WTC11 (cell line): ENCODE measurements around the gene C9orf50. TPM values are rescaled to one million over a fixed set of nuclear protein-coding genes. Genes with fewer than 3 reads are reported as not detected.
A peak's percentile ranks its signal among the peaks of the same experiment; 100 is the strongest.

ENCODE experiments used
- ATAC-seq: fragments of 200-7000 bp; cut with Tn5 transposase; 2 replicates; pipeline ENCODE4 v1.10.0; 2021; ENCODE audit warnings: mild to moderate bottlenecking, moderate library complexity
- CTCF ChIA-PET: fragments of 300-600 bp; sonication (Branson Sonifier 250); formaldehyde crosslinking; loops from one replicate; lab custom pipeline; 2021; ENCODE audit warnings: antibody characterized with exemption; lab: Charles Lee
- POLR2A ChIA-PET: fragments of 350-600 bp; sonication (Branson Sonifier 250); formaldehyde crosslinking; loops from one replicate; lab custom pipeline; 2021; ENCODE audit warnings: antibody characterized with exemption; lab: Charles Lee
- DNase-seq: peaks from one replicate; pipeline ENCODE4 v3.0.0; 2021; ENCODE audit warnings: low spot score
- H3K27ac Mint-ChIP-seq: 2 replicates; pipeline ENCODE4 v1.8.0; 2021; ENCODE audit warnings: mixed read lengths
- H3K27me3 Mint-ChIP-seq: 2 replicates; pipeline ENCODE4 v1.8.0; 2021; ENCODE audit warnings: low read depth, mild to moderate bottlenecking, moderate library complexity, mixed read lengths
- H3K36me3 Mint-ChIP-seq: 2 replicates; pipeline ENCODE4 v1.8.0; 2021; ENCODE audit warnings: mixed read lengths
- H3K4me1 Mint-ChIP-seq: 2 replicates; pipeline ENCODE4 v1.8.0; 2022; ENCODE audit warnings: mixed read lengths
- H3K4me3 Mint-ChIP-seq: 2 replicates; pipeline ENCODE4 v1.8.0; 2021; ENCODE audit warnings: mild to moderate bottlenecking, moderate library complexity, mixed read lengths
- H3K9me3 Mint-ChIP-seq: 2 replicates; pipeline ENCODE4 v1.8.0; 2021; ENCODE audit warnings: mixed read lengths
- ATF1 ChIP-seq: sonication (generic); formaldehyde crosslinking; IDR thresholded peaks from 2 replicates; pipeline ENCODE4 v1.8.1; 2023; ENCODE audit warnings: mild to moderate bottlenecking, moderate library complexity, missing genetic modification reagents
- CREM ChIP-seq: sonication (generic); formaldehyde crosslinking; IDR thresholded peaks from 2 replicates; pipeline ENCODE4 v1.8.1; 2022; ENCODE audit warnings: mild to moderate bottlenecking, missing genetic modification reagents, moderate library complexity
- KAT7 ChIP-seq: sonication (generic); formaldehyde crosslinking; IDR thresholded peaks from 2 replicates; pipeline ENCODE4 v1.8.1; 2023; ENCODE audit warnings: missing genetic modification reagents, mild to moderate bottlenecking, borderline replicate concordance
- NR3C1 ChIP-seq: sonication (generic); formaldehyde crosslinking; conservative IDR thresholded peaks from 2 replicates; pipeline ENCODE4 v1.8.1; 2023; ENCODE audit warnings: low read depth, mild to moderate bottlenecking, missing genetic modification reagents
- RELA ChIP-seq: sonication (generic); formaldehyde crosslinking; IDR thresholded peaks from 2 replicates; pipeline ENCODE4 v1.8.1; 2022; ENCODE audit warnings: missing genetic modification reagents, mild to moderate bottlenecking, borderline replicate concordance
- SMAD3 ChIP-seq: sonication (generic); formaldehyde crosslinking; IDR thresholded peaks from 2 replicates; pipeline ENCODE4 v1.8.0; 2022; ENCODE audit warnings: missing genetic modification reagents, mild to moderate bottlenecking, borderline replicate concordance
- SMAD4 ChIP-seq: sonication (generic); formaldehyde crosslinking; IDR thresholded peaks from 2 replicates; pipeline ENCODE4 v1.8.0; 2022; ENCODE audit warnings: mild to moderate bottlenecking, missing genetic modification reagents
- SP1 ChIP-seq: sonication (generic); formaldehyde crosslinking; conservative IDR thresholded peaks from 2 replicates; pipeline ENCODE4 v1.8.1; 2022; ENCODE audit warnings: missing genetic modification reagents
- ZBTB21 ChIP-seq: sonication (generic); formaldehyde crosslinking; IDR thresholded peaks from 2 replicates; pipeline ENCODE4 v1.8.1; 2023; ENCODE audit warnings: mild to moderate bottlenecking, missing genetic modification reagents, borderline replicate concordance
- ZNF219 ChIP-seq: sonication (generic); formaldehyde crosslinking; IDR thresholded peaks from 2 replicates; pipeline ENCODE4 v1.8.0; 2023; ENCODE audit warnings: missing genetic modification reagents, mild to moderate bottlenecking, borderline replicate concordance
- ZNF317 ChIP-seq: sonication (generic); formaldehyde crosslinking; IDR thresholded peaks from 2 replicates; pipeline ENCODE4 v1.8.1; 2023; ENCODE audit warnings: low read depth, mild to moderate bottlenecking, moderate library complexity, missing genetic modification reagents, borderline replicate concordance
- ZNF396 ChIP-seq: fragments of 250-450 bp; sonication (Bioruptor Pico); IDR thresholded peaks from 2 replicates; pipeline ENCODE4 v1.8.0; 2021; ENCODE audit warnings: mild to moderate bottlenecking, moderate library complexity, borderline replicate concordance
- ZNF416 ChIP-seq: fragments of 250-450 bp; sonication (Bioruptor Pico); IDR thresholded peaks from 2 replicates; pipeline ENCODE4 v1.9.0; 2021; ENCODE audit warnings: mild to moderate bottlenecking, inconsistent platforms
- total RNA-seq: library from RNA; stranded (reverse); gene quantifications from 3 replicates; pipeline ENCODE4 v1.2.3, GENCODE V29; 2021
- TF ChIP-seq, protein P1 (sequence below): sonication (generic); formaldehyde crosslinking; conservative IDR thresholded peaks from 2 replicates; pipeline ENCODE4 v1.8.1; 2023; ENCODE audit warnings: mild to moderate bottlenecking, low read depth, missing genetic modification reagents, moderate library complexity
- TF ChIP-seq, protein P2 (sequence below): sonication (generic); formaldehyde crosslinking; IDR thresholded peaks from 2 replicates; pipeline ENCODE4 v1.8.1; 2023; ENCODE audit warnings: mild to moderate bottlenecking, missing genetic modification reagents, borderline replicate concordance
- TF ChIP-seq, protein P3 (sequence below): sonication (generic); formaldehyde crosslinking; IDR thresholded peaks from 2 replicates; pipeline ENCODE4 v1.8.1; 2023; ENCODE audit warnings: mild to moderate bottlenecking, moderate library complexity, missing genetic modification reagents
- TF ChIP-seq, protein P4 (sequence below): sonication (generic); formaldehyde crosslinking; IDR thresholded peaks from 2 replicates; pipeline ENCODE4 v1.8.0; 2022; ENCODE audit warnings: mild to moderate bottlenecking, missing genetic modification reagents
- TF ChIP-seq, protein P5 (sequence below): fragments of 250-450 bp; sonication (Bioruptor Pico); IDR thresholded peaks from 2 replicates; pipeline ENCODE4 v1.8.0; 2021; ENCODE audit warnings: mild to moderate bottlenecking
- TF ChIP-seq, protein P6 (sequence below): sonication (generic); formaldehyde crosslinking; IDR thresholded peaks from 2 replicates; pipeline ENCODE4 v1.8.1; 2022; ENCODE audit warnings: low read depth, missing genetic modification reagents, borderline replicate concordance
- TF ChIP-seq, protein P7 (sequence below): sonication (generic); formaldehyde crosslinking; IDR thresholded peaks from 2 replicates; pipeline ENCODE4 v1.8.0; 2022; ENCODE audit warnings: mild to moderate bottlenecking, missing genetic modification reagents

Gene C9orf50
- total RNA-seq, 1 experiment from 2014 or later, result 0.11 TPM

DNA sequence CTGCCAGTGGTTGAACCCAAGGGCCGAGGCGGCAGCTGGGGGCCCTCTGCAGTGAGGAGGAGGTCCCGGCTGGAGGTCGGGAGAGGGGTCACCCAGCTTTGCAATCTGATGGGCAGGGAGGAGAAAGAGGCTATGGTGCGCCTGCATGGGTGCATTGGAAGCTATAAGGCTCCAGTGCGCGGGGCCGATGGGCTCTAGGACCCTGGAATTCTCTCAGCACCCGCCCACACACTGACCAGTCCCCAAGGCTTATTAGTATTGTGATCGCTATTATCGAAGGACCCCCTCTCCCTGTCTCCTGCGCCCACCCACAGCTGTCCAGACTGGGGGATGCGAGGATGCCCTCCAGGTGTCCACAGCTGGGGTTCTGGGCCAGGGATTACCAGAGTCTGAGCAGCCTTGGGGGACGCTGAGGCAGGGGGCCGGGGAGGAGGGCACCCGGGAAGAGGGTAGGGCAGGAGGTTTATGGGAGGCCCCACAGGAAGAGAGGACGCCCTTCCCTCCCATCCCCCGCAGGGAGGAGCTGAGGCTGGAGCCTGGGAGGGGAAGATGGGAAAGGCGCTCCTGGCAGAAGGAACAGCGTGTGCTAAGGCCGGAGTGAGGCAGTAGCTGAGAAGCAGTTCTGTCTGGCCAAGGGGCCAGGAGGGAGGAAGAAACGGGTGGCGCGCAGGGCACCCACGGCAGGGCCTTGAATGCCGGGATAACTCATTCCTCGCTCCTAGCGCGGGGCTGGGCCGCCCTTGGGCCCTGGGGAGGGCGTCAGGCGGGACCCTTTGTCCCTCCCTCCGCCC is 24.2 kb downstream of the C9orf50 start:
- DNase-seq (peak; percentile 66), ATAC-seq (peak; percentile 69)
- POLR2A ChIA-PET, result interaction anchor here (0.6 to 2.5 kb wide), 11 partner anchors 10 to 418 kb away, joined by 3 to 12 read pairs (median 6); partner anchors contain the start of gene IER5L
- CTCF ChIA-PET, result interaction anchor here (0.6 to 3.8 kb wide), 23 partner anchors 10 to 465 kb away, joined by 3 to 34 read pairs (median 5); partner anchors contain the start of genes IER5L and NTMT1
- peak overlapping the region; percentile 75 for H3K4me3 Mint-ChIP-seq
- peaks cover 56% of the 10 kb centered on the region for H3K27me3 Mint-ChIP-seq
- no peak overlapping the region for H3K27ac Mint-ChIP-seq
- no peaks in the 10 kb centered on the region for H3K9me3 Mint-ChIP-seq
- no peaks in the 10 kb centered on the region for H3K36me3 Mint-ChIP-seq
- H3K4me1 Mint-ChIP-seq, result peaks cover 47% of the 10 kb centered on the region
- 0 out of 2 replicates have a peak, but pooled peaks have one; percentile 20 for TF ChIP-seq ZNF219 (CRISPR knock-in tag)
- TF ChIP-seq ZBTB21 (CRISPR knock-in tag), result no peak
- TF ChIP-seq, protein P1, sequence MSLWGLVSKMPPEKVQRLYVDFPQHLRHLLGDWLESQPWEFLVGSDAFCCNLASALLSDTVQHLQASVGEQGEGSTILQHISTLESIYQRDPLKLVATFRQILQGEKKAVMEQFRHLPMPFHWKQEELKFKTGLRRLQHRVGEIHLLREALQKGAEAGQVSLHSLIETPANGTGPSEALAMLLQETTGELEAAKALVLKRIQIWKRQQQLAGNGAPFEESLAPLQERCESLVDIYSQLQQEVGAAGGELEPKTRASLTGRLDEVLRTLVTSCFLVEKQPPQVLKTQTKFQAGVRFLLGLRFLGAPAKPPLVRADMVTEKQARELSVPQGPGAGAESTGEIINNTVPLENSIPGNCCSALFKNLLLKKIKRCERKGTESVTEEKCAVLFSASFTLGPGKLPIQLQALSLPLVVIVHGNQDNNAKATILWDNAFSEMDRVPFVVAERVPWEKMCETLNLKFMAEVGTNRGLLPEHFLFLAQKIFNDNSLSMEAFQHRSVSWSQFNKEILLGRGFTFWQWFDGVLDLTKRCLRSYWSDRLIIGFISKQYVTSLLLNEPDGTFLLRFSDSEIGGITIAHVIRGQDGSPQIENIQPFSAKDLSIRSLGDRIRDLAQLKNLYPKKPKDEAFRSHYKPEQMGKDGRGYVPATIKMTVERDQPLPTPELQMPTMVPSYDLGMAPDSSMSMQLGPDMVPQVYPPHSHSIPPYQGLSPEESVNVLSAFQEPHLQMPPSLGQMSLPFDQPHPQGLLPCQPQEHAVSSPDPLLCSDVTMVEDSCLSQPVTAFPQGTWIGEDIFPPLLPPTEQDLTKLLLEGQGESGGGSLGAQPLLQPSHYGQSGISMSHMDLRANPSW (CRISPR knock-in tag), result no peak
- TF ChIP-seq, protein P2, sequence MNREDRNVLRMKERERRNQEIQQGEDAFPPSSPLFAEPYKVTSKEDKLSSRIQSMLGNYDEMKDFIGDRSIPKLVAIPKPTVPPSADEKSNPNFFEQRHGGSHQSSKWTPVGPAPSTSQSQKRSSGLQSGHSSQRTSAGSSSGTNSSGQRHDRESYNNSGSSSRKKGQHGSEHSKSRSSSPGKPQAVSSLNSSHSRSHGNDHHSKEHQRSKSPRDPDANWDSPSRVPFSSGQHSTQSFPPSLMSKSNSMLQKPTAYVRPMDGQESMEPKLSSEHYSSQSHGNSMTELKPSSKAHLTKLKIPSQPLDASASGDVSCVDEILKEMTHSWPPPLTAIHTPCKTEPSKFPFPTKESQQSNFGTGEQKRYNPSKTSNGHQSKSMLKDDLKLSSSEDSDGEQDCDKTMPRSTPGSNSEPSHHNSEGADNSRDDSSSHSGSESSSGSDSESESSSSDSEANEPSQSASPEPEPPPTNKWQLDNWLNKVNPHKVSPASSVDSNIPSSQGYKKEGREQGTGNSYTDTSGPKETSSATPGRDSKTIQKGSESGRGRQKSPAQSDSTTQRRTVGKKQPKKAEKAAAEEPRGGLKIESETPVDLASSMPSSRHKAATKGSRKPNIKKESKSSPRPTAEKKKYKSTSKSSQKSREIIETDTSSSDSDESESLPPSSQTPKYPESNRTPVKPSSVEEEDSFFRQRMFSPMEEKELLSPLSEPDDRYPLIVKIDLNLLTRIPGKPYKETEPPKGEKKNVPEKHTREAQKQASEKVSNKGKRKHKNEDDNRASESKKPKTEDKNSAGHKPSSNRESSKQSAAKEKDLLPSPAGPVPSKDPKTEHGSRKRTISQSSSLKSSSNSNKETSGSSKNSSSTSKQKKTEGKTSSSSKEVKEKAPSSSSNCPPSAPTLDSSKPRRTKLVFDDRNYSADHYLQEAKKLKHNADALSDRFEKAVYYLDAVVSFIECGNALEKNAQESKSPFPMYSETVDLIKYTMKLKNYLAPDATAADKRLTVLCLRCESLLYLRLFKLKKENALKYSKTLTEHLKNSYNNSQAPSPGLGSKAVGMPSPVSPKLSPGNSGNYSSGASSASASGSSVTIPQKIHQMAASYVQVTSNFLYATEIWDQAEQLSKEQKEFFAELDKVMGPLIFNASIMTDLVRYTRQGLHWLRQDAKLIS (CRISPR knock-in tag), result 0 out of 2 replicates have a peak, but pooled peaks have one; percentile 46
- no peak; the same call in none of the 2 replicates for TF ChIP-seq SP1 (CRISPR knock-in tag)
- no peak for TF ChIP-seq ZNF317 (CRISPR knock-in tag)
- TF ChIP-seq CREM, result no peak
- TF ChIP-seq SMAD4 (CRISPR knock-in tag), result 0 out of 2 replicates have a peak, but pooled peaks have one; percentile 41
- TF ChIP-seq, protein P3, sequence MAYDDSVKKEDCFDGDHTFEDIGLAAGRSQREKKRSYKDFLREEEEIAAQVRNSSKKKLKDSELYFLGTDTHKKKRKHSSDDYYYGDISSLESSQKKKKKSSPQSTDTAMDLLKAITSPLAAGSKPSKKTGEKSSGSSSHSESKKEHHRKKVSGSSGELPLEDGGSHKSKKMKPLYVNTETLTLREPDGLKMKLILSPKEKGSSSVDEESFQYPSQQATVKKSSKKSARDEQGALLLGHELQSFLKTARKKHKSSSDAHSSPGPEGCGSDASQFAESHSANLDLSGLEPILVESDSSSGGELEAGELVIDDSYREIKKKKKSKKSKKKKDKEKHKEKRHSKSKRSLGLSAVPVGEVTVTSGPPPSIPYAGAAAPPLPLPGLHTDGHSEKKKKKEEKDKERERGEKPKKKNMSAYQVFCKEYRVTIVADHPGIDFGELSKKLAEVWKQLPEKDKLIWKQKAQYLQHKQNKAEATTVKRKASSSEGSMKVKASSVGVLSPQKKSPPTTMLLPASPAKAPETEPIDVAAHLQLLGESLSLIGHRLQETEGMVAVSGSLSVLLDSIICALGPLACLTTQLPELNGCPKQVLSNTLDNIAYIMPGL (CRISPR knock-in tag), result no peak
- no peak for TF ChIP-seq ZNF396 (CRISPR knock-in tag)
- no peak for TF ChIP-seq ATF1
- no peak; the same call in 1 of the 2 replicates for TF ChIP-seq KAT7 (CRISPR knock-in tag)
- TF ChIP-seq, protein P4, sequence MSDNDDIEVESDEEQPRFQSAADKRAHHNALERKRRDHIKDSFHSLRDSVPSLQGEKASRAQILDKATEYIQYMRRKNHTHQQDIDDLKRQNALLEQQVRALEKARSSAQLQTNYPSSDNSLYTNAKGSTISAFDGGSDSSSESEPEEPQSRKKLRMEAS (CRISPR knock-in tag), result no peak
- TF ChIP-seq, protein P5, sequence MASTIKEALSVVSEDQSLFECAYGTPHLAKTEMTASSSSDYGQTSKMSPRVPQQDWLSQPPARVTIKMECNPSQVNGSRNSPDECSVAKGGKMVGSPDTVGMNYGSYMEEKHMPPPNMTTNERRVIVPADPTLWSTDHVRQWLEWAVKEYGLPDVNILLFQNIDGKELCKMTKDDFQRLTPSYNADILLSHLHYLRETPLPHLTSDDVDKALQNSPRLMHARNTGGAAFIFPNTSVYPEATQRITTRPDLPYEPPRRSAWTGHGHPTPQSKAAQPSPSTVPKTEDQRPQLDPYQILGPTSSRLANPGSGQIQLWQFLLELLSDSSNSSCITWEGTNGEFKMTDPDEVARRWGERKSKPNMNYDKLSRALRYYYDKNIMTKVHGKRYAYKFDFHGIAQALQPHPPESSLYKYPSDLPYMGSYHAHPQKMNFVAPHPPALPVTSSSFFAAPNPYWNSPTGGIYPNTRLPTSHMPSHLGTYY (CRISPR knock-in tag), result no peak
- TF ChIP-seq, protein P6, sequence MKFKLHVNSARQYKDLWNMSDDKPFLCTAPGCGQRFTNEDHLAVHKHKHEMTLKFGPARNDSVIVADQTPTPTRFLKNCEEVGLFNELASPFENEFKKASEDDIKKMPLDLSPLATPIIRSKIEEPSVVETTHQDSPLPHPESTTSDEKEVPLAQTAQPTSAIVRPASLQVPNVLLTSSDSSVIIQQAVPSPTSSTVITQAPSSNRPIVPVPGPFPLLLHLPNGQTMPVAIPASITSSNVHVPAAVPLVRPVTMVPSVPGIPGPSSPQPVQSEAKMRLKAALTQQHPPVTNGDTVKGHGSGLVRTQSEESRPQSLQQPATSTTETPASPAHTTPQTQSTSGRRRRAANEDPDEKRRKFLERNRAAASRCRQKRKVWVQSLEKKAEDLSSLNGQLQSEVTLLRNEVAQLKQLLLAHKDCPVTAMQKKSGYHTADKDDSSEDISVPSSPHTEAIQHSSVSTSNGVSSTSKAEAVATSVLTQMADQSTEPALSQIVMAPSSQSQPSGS, result no peak
- TF ChIP-seq, protein P7, sequence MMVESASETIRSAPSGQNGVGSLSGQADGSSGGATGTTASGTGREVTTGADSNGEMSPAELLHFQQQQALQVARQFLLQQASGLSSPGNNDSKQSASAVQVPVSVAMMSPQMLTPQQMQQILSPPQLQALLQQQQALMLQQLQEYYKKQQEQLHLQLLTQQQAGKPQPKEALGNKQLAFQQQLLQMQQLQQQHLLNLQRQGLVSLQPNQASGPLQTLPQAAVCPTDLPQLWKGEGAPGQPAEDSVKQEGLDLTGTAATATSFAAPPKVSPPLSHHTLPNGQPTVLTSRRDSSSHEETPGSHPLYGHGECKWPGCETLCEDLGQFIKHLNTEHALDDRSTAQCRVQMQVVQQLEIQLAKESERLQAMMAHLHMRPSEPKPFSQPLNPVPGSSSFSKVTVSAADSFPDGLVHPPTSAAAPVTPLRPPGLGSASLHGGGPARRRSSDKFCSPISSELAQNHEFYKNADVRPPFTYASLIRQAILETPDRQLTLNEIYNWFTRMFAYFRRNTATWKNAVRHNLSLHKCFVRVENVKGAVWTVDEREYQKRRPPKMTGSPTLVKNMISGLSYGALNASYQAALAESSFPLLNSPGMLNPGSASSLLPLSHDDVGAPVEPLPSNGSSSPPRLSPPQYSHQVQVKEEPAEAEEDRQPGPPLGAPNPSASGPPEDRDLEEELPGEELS (CRISPR knock-in tag), result no peak
- TF ChIP-seq SMAD3 (CRISPR knock-in tag), result no peak
- no peak for TF ChIP-seq RELA (CRISPR knock-in tag)
- TF ChIP-seq NR3C1 (CRISPR knock-in tag), result no peak
- no peak for TF ChIP-seq ZNF416 (CRISPR knock-in tag)
